Activated CD8-positive, alpha-beta memory T cell treated with anti-CD3 and anti-CD28 coated beads for 1 hour (primary cell): ENCODE results near the gene NPL.
A peak's percentile ranks its signal among the peaks of the same experiment; 100 is the strongest.

Source experiments
- DNase-seq, 2 donors: peaks; one replicate each; pipeline ENCODE4 v3.0.0-alpha.2; 2020; ENCODE audit warnings: low read depth in 1 of 2; ENCODE audit errors: extremely low read depth in 1 of 2

Gene NPL, protein sequence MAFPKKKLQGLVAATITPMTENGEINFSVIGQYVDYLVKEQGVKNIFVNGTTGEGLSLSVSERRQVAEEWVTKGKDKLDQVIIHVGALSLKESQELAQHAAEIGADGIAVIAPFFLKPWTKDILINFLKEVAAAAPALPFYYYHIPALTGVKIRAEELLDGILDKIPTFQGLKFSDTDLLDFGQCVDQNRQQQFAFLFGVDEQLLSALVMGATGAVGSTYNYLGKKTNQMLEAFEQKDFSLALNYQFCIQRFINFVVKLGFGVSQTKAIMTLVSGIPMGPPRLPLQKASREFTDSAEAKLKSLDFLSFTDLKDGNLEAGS

DNA sequence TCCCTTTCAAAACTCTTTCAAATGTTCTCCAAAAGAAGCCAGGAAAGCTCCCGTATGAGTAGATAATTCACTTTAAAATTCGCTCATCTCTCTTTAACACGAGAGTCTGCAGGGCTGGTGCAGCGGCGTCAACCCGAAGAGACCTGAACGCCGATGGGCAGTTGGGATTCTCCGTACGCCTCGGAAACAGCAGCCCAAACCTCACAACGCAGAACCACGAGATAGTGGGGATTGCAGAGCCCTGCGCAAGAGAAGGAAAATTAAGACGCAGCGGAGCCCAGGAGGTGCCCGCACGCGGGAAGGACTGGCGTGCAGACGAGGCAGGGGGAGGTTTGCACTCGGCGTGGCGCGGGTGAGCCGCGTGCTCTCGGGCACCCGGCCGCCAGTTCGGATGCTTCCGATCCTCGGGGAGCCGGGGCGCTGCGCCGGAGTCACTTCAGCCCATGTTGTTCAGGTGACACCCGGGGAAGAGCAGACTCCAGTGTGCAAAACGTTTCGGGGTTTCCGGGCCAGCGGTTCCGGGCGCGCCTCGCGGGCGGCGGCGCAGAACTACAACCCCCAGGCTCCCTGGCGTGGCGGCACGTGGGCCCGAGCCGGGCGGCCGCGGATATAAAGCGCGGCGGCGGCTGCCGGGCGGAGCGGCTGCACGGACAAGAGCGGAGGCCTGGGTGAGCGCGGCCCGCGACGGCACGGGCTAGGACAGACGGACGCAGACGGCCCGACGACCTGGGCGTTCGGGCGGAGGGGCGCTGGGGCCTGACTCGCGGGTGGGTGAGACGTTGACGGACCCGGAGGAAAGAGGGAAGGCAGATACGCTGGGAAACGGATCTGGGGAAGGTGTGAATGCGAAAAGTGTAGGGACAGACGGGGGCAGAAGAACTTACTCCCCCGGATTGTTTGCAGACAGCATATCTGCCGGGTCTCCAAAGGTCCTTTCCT lies at the start of gene NPL:
TSS of gene NPL (plus strand) at position 636 of the 939 bp plus-strand sequence. CDS start 4,599 bp downstream, outside the sequence.
- peak; percentile 49 to 76 for DNase-seq

DNA sequence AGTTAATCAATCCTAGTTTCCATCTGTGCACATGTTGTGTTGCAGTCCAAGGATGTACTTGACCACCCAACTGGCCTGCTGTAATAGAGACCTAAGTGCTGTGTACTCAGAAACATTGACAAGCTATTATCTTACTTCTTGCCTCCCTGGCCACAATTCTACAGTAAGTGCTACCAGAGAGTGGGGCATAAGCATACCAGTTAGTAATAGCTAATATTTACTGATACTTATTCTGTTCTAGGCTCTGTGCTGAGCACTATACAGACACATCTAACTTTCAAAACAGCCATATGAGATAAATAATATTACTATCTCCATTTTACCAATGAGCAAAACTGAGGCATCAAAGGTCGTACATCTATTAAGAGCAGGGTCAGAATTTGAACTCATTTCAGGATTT lies 49.5 kb upstream of the NPL start:
- DNase-seq: no peak

DNA sequence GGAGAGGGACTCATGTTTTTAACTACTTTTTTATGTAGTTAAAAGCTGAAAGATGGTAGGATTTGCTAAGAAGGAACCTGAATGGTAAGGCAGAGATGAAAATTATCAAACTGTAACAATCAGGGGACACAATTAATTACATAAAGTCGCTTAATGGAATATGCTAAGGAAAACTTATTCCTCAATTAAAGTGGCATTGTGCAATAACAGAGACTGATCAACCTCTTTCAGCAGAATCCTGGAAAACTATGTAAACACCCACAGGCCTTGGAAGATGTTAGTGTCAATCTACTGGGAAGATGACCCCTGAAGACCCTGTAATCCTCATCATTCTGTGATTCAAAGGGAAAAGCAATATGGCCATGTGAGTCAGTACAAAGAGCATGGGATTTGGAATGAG lies 46.8 kb upstream of the NPL start:
- DNase-seq: no peak

DNA sequence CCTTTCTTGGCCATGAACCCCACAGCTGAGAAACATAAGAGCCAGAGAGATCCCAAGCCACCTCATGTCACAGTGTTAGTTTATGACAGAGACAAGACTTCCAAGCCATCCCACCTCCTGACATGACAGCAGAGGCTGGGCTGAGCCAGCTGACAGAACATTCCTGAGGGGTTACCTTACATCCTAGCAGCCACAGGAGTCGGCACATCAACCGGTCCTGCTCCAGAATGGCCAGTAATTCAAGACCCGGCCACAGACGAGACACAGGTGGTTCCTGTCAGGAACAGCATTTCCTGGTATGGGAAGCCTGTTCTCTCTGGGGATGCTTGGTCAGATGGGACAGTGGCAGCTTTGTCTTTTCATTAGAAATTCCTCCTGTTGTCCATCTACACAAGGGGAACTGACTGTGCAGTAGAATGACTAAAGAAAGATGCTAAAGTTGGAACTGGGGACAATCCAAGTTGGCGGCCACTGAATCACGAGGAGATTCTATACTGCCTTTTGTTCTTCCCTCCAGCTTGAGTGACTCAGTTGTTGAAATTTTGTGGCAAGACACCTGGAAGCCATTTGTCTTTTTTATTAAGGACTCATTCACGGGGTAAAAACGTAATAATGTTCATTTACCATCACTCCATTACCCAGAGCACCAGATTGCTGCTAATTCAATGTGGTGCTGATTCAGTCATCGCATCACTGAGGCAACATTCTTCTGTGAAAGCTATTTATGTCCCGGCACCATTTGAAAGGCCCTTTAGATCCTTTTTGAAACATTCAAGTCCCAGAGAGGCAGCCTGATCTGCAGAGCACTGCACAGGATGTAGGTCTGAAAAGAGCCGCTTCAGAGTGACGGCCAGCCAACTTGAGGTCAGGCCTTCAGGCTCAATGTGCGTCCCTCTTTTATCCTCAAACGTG lies 37.2 kb upstream of the NPL start:
- no peak for DNase-seq

DNA sequence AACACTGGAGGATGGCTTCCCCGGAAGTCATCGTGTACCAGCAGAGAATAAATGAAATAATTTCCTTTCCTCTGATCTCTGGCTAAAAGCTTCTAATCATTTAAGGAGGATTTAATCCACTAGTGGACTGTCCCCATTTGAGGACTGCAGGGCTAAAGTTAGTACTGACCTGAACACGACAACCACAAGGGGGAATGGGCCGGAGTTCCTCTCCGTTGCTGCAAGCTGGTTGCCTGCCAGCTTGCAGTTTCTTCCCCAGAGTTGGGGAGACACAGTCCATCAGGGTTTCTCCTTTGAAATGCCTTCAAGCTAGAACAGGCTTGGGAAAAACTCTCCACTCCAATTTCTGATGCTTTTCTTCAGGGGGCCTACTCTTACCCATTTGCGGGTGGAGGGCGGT lies 35.5 kb upstream of the NPL start:
- no peak for DNase-seq

DNA sequence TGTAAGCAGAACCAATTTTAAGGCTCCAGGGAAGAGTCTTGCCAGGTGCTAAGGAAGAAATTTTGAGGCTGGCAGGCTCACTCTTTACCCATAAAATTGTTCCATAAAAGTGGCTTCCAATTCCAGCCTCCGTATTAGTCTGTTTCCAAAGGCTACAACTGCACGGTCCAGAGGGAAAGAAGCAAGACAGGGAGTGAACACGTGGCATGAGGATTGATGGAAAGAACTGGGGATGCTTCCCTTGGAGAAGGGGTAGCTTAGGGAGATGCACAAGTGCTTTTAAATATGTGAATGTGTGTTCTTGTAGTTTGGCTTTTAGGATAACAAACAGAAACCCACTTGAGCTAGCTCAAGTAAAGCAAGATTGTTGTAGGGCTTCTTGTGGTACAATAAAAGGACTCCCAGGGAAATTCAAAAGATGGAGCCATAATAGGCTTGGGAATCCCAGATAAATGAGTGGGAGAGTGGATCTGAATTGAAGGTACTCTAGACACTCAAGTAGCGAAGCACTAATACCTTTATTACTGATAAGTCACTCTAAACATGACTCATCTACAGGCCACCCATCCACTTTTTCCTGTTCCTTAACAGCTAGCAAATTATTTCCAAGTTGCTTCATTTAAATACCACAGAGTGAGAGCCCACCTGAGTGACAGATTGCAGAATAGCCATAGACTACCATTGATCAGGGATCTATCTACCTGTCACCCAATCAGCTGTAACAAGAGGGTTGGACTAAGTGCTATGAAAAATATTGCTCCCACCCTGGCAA lies 34.8 kb upstream of the NPL start:
- DNase-seq: no peak

DNA sequence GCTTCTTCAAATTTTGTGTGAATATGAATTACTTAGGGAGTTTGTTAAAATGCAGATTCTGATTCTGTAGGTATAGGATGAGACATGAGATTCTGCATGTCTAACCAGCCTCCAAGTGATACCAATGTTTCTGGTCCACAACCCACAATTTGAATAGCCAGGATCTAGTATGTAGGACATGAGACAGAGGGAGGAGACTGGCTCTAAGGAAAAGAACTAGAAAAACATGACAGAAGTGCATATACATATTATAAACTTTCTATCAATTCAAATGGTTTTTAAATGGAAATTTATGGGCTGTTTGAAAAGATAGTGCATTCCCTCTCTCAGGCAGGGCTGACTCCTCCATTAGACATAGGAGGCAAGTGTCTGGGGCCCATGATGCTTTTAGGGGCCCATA lies 33.9 kb upstream of the NPL start:
- DNase-seq: no peak

DNA sequence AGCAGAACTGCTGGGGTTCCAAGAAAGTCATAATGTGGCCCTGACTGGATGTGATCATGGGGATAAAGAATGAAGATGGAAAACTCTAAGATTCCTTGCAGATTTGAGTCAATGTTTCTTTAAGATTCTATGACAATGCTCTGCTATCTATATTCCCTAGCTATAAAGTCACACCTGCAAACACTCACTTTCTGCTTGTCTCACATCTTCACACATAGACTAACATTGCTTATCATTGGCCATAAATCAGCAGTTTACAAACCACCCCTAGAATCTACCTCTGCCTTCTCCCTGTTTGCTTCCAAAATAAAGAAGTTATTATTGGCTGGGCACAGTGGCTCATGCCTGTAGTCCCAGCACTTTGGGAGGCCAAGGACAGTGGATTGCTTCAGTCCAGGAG lies 33.1 kb upstream of the NPL start:
- DNase-seq: no peak

DNA sequence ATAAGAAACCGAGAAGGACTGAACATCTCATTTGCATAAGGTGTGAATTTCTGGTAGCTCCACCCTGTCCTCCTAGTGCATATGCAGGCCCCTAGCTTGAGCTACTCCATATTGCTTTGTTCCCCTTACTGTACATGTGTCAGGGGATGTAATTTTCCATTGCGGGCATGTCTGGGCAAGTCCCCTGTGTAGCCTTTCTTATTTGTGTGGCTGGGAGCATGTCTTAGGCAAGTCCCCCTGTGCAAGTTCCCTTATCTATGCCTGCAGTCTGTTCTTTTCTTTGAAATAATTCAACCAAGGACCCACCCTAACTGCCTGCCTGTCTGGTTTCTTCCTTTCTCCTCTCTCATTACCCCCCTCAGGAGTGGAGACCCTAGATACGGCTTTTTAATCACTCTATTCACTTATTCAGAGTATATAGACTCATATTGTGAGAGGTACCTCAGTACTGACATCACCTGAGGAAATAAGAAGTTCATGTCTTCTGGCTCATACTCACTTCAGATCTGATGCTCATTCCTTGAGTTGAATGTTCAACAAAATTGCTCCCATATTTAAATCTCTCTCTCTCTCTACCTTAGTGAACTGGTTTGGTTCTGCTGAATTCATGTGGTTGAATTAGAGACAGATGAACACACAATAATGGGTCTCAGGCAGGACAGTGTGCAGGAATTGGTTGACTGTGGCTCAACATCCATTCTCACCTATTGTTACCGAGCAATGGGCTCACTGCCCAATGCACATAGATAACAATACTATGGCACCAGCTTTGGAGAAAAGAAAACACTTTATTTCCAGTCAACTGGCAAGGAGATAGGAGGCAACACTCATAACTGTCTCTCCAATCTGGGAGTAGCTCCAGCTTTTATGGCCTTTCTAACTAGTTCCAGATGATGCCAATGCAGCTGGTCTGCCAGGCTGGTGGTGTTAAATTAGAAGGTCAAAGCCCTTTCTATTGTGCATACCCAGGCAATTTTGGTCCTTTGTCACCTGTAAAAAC lies 27.9 kb upstream of the NPL start:
- no peak for DNase-seq

DNA sequence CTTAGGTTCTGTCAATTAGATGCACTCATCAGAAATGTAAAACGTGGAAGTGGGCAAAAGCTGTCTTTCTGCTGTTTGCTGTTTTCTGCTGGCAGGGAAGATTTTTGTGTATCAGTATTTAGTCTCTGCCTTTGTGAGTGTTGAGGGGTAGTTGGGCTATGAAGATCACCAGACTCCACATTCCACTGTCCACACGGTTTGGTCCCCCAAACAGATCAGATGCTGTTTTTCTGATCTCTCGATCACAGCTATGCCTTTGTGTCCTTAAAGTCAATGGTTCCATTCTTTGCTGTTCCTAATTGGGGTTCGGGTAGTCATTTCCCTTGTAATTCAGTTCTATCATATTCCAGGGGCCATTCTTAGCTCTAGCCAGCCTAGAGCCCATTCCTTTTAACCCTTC lies 27.0 kb upstream of the NPL start:
- no peak for DNase-seq

DNA sequence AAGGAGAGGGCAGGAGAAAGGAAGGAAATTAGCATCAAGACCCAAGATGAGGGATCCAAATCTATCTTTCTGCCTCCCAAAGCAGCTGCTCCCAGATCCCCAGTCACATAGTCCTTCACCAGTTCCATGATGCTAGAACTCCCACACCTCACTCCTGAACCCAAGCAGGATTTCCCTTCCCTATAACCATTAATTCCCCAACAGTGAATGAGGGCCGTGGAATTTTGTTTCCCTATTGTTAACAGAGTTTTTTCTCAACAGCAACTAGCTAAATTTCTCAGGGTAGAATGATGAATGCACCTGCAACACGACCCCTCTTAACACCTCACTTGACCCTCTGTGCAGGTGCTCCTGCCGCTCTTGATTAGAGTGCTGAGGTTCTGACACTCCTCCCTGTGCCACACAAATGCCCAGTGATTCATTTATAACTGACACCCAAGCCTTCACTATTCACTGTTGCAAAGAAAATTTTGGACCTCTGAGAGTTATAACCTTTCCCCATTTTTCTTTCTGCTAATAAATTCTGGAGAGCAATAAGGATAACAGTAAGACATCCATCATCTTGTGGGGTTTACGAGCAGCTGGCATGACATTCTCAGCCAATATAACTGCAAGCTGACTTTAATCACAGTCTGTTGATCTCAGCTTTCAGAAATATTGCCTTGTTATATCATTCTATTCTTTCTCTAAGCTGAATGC lies 25.4 kb upstream of the NPL start:
- no peak for DNase-seq

DNA sequence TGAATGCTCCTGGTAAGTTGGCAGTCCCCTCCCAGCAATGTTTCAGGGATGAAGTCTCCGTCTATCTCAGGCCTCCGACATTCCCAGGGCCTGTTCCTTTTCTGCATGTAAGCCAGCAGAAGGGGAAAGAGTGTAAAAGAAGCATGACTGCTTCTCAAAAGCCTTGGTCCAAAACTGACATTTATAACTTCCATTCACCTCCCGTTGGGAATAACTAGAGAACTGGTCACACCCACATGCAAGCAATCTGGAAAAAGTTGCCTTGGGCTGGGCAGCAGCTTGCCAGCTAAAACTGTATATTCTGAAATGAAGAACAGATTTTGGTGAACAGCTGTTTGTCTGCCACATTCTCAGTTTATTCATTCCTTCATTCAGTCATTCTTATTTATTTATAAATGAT lies 24.2 kb upstream of the NPL start:
- no peak for DNase-seq

DNA sequence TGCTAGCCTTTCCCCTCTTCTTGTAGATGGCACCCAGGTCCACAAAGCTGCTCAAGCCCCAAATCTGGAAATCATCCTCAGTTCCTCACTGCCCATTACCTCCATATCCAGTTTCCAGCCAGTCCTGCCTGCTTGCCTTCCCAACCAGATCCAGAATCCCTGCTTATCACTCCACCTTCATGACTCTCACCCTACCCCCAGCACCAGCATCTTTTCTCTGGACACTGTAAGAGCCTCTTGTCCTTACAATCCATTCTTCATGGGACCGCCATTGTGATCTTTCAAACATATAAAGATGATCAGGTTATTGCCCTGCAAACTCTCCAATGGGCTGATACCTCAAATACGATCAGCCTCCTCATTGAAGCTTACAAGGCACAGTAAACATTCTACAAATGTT lies 23.5 kb upstream of the NPL start:
- DNase-seq: no peak

DNA sequence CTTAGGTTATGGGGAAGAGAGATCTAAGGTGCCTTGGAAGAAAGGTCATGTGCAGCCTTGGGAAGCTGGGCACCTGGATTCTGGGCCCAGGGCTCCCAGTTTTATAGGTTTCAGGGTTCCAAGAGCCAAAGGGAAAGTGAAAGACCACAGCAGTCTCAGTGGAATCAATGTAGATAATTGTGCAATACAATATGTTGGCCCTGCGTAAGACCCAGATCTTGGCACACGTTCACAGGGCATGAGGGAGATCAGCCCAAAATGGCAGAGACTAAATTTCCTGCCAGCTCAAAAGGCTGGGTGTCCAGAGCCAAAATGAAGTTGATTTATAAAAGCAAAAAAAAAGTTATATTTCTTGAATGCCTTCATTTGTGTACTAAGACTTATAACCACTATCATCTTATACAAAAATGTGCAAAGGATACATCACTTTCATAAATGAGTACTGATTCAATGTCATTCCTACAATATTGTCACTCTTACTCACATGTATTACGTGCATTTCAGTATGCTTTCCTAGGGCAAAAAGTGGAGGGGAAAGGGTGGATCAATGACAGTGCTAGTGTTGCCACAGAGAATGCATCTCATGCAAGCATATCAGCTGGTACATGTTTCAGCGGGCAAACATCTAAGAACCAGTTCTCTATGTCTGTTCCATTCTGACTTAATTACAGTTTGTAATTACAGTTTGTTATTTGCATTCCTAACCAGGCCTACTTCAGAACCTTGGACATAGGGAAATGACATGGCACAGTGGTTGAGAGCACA lies 22.5 kb upstream of the NPL start:
- no peak for DNase-seq

DNA sequence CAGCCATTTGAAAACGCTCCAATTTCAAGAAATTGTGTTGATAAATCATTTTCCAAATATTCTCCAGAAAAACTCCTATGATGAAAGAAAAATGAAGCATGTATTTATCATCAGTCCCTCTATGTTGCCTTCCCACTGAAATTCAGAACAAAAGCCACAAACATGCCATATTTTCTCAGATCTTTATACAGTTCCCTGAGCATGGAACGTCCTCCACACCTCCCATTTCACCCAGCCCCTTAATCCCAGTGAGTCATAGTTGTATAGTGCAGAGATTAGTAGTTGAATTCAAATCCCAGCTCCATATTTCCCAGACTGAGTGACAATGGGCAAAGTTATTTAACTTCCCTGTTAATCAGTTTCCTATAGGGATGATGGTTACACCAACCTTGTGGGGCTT lies 20.6 kb upstream of the NPL start:
- no peak for DNase-seq

DNA sequence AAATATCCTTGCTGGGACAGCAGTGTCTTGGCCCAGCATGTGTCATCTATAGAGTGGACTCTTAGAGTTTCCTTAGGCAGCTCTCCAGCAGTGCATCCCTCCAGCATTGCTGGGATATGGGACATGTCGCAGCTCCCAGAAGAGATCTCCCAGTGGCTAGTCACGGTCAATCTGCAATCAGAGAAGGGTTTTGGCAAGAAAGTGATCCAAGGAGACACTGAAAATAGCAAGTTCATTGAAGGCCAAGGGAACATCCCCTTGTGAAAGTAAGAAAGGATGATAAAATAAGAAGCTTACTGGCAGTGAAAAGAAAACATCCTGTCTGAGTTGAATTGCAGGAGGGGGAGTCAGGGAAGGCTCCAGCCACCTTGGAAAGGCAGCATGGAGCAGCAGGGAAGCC lies 19.3 kb upstream of the NPL start:
- DNase-seq: no peak

DNA sequence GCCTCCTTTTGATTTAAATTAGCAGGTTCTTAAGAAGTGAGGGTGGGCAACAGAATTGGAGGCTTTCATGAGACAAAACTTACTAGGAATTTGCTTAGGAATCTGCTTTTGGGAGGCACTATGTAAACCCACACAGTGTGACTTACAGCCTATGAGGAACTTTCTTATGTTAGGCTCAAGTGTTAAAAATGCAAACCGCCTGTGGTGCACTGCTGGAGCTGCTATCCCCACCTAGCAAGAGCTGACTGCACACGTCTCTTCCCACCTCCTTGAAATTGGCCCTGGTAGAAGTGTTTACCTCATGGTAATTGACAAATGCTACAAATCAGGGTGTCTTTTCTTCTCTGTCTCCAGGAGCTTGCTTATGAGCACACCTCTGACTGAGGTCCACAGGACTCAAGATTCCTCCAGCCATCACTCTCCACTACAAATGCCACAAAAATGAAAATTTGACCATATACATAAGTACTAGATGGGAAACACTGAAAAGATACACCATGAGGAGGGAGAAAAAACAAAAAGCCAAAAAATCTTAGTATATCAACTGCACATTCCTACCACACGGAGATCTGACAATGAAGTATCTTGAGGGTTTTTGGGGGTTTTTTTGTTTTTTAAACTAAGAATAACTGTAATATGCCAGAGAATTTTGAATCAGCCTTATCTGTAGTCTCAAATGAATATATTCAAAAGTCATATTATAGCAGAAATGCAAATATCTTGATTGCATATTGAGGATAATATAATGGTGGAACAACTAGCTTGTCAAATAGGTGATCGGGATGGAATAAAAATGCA lies 18.2 kb upstream of the NPL start:
- DNase-seq: no peak
